ENCODE data around the gene B3GLCT. TPM values are rescaled to one million over a fixed set of nuclear protein-coding genes. Genes with fewer than 3 reads are reported as not detected.

Gene B3GLCT
- total and polyA plus RNA-seq, 2 experiments from 2014 or later: 2.2 to 4.4 TPM

- TF ChIP-seq NANOG (IDR thresholded peaks at IDR 0.05; ENCODE audit: borderline replicate concordance) (no peak), EZH2 (IDR thresholded peaks at IDR 0.05; ENCODE audit: low read depth, unreplicated experiment) (no peak), CTCF (conservative IDR thresholded peaks at IDR 0.05; ENCODE audit: low read depth in 2 of 2) (no peak), JUNB (IDR thresholded peaks at IDR 0.05; ENCODE audit: unreplicated experiment) (no peak), EZH2phosphoT487 (IDR thresholded peaks at IDR 0.05; ENCODE audit: unreplicated experiment) (no peak), STAT1 (IDR thresholded peaks at IDR 0.05; ENCODE audit: unreplicated experiment) (no peak)
Measured at GRCh38 chr13:31365630-31366029, 165.9 kb downstream of the B3GLCT start (continued).

GRCh38 chr13:31367410-31367809 lies 167.6 kb downstream of the B3GLCT start:
- no peak overlapping the region for H2AFZ ChIP-seq
- H3K79me2 ChIP-seq (replicated peaks; ENCODE audit: insufficient read depth): no peaks in the 10 kb centered on the region
- TF ChIP-seq CTCF (conservative IDR thresholded peaks at IDR 0.05; ENCODE audit: low read depth in 2 of 2) (peak; percentile 21 to 44; a peak in 3 of 4 replicates), JUNB (IDR thresholded peaks at IDR 0.05; ENCODE audit: unreplicated experiment) (no peak)
- no peaks in the 10 kb centered on the region for H3K4me1 ChIP-seq (ENCODE audit: insufficient read depth)
- no peaks in the 10 kb centered on the region for H3F3A ChIP-seq (replicated peaks; ENCODE audit: low read depth)
- no peaks in the 10 kb centered on the region for H3K9me2 ChIP-seq (ENCODE audit: insufficient read depth)
- H3K27me3 ChIP-seq (ENCODE audit: insufficient read depth): no peaks in the 10 kb centered on the region
- no peaks in the 10 kb centered on the region for H4K20me1 ChIP-seq (replicated peaks; ENCODE audit: insufficient read depth)
- no peak overlapping the region for H3K4me3 ChIP-seq
- H3K36me3 Mint-ChIP-seq (ENCODE audit: low read depth): peaks cover 3% of the 10 kb centered on the region; the same call in 1 of the 3 replicates
- H3K9me3 Mint-ChIP-seq: peaks cover 24% of the 10 kb centered on the region
- H3K4me1 Mint-ChIP-seq: no peaks in the 10 kb centered on the region
- DNase-seq (ENCODE audit: low spot score) (peak; percentile 19), ATAC-seq (peak; percentile 22; the same call in 1 of the 3 replicates)
- H3K27ac Mint-ChIP-seq: no peak overlapping the region
- H3K36me3 ChIP-seq (ENCODE audit: insufficient read depth): no peaks in the 10 kb centered on the region
- peaks cover 1% of the 10 kb centered on the region for H3K27me3 Mint-ChIP-seq (ENCODE audit: insufficient read depth, low read depth, poor library complexity)
- no peak overlapping the region for H3K27ac ChIP-seq (ENCODE audit: low read depth)
- no peak overlapping the region for H3K4me3 Mint-ChIP-seq
- H3K4me2 ChIP-seq: no peak overlapping the region

- peaks cover 3% of the 10 kb centered on the region; the same call in 1 of the 3 replicates for H3K36me3 Mint-ChIP-seq (ENCODE audit: low read depth)
- no peaks in the 10 kb centered on the region for H4K20me1 ChIP-seq (replicated peaks; ENCODE audit: insufficient read depth)
- ATAC-seq (no peak), DNase-seq (ENCODE audit: low spot score) (no peak)
- H3K4me1 Mint-ChIP-seq: no peaks in the 10 kb centered on the region
- peaks cover 24% of the 10 kb centered on the region for H3K9me3 Mint-ChIP-seq
- H3K27me3 ChIP-seq (ENCODE audit: insufficient read depth): no peaks in the 10 kb centered on the region
- no peaks in the 10 kb centered on the region; the same call in 1 of the 2 replicates for H3K9me2 ChIP-seq (ENCODE audit: insufficient read depth)
- no peak overlapping the region for H3K27ac Mint-ChIP-seq
- H3K27ac ChIP-seq (ENCODE audit: low read depth): no peak overlapping the region
- H2AFZ ChIP-seq: no peak overlapping the region
- no peaks in the 10 kb centered on the region for H3F3A ChIP-seq (replicated peaks; ENCODE audit: low read depth)
- TF ChIP-seq STAT1 (IDR thresholded peaks at IDR 0.05; ENCODE audit: unreplicated experiment) (no peak), CTCF (conservative IDR thresholded peaks at IDR 0.05; ENCODE audit: low read depth in 2 of 2) (no peak), ZNF114 (CRISPR knock-in tag; IDR thresholded peaks at IDR 0.05) (no peak), NANOG (IDR thresholded peaks at IDR 0.05; ENCODE audit: borderline replicate concordance) (no peak)
- peaks cover 5% of the 10 kb centered on the region for H3K27me3 Mint-ChIP-seq (ENCODE audit: insufficient read depth, low read depth, poor library complexity)
- H3K4me1 ChIP-seq (ENCODE audit: insufficient read depth): no peaks in the 10 kb centered on the region
- no peak overlapping the region for H3K4me3 Mint-ChIP-seq
- no peak overlapping the region for H3K4me2 ChIP-seq
- H3K79me2 ChIP-seq (replicated peaks; ENCODE audit: insufficient read depth): no peaks in the 10 kb centered on the region
- H3K36me3 ChIP-seq (ENCODE audit: insufficient read depth): no peaks in the 10 kb centered on the region
- H3K4me3 ChIP-seq: no peak overlapping the region
Measured at GRCh38 chr13:31369213-31369612, 169.4 kb downstream of the B3GLCT start.
